ENCODE data around the gene PCNX4. TPM values are rescaled to one million over a fixed set of nuclear protein-coding genes. Genes with fewer than 3 reads are reported as not detected.

The PCNX4 gene
- total RNA-seq, 4 donors from 2014 or later = 11.3 to 42.8 (median 34.8) TPM

DNA sequence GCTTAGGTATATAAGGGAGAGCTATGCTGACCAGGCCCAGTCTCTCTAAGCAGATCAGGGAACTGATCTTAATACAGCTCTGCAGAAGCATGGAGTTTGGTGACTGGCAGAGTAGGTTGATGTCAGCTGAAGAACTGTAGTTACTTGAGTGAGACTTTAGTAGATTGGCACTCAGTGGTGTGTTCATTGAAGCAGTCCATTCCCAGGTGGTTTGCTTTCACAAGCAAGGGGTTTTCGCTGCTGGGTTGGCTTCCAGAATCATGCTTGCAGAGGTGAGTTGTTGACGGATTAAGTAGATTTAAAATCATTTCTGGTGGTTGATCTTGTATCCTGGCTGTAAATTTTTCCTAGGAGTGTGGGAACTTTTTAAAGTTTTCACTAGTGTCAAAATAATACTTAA, 80.0 kb downstream of the PCNX4 start:
- no peak for TF ChIP-seq POLR2A (IDR thresholded peaks at IDR 0.05)
- TF ChIP-seq CTCF (IDR thresholded peaks at IDR 0.05 in 4 of 5, conservative IDR thresholded peaks at IDR 0.05 in 1 of 5) = no peak
- intact Hi-C loops (cut with DNase I; ENCODE audit: low total_unique reads) = no loop called here
- peaks cover 23 to 36% of the 10 kb centered on the region in 2 donors for H3K4me1 ChIP-seq

DNA sequence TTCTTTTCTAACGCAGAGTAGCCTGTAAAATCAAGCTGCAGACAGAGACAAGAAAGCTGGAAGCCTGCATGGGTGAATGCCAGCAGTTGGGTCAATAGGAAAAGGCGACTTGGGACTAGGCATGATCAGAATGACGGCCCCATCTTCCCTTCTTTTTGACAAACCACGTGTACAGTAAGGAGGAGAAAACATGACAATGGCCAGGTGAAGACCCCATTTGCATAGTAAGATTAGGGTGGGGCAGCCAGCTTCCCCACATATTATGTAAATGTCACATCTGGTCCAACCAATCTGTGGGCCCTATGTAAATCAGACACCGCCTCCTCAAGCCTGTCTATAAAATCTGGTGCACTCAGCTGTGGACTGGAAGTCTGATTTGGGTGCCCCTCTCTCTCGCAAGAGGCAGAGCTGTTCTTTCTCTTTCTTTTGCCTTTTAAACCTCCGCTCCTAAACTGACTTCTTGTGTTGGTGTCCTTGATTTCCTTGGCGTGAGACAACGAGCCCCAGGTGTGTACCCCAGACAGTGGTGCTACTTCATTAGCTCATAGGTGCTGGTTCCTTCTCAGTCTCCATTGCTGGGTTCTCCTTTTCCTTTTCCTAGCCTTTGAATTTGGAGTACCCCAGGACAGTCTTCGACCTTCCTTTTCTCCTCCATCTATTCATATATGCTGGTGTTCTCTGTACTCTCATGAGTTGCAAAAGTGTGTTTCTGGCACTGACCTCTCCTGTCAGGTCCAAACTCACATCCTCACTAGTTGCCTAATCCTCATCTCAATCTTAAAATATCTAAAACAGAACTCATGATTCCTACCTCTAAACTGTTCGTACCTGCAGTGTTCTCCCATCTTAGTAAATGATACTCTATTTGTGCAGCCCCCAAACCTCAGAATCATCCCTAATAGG, 82.9 kb downstream of the PCNX4 start:
- no peak for TF ChIP-seq CTCF (IDR thresholded peaks at IDR 0.05 in 4 of 5, conservative IDR thresholded peaks at IDR 0.05 in 1 of 5)
- peak; percentile 54 to 86 for TF ChIP-seq POLR2A (IDR thresholded peaks at IDR 0.05)
- DNase-seq (peak; percentile 54 to 73), ATAC-seq (peak; percentile 79 to 82)
- Histone ChIP-seq H3K27me3 (no peaks in the 10 kb centered on the region), H3K9me3 (no peaks in the 10 kb centered on the region), H3K4me3 (peak overlapping the region in 1 of 4 donors; percentile 18), H3K27ac (peak overlapping the region; percentile 90 to 99 (median 94)), H3K4me1 (peaks cover 28 to 49% of the 10 kb centered on the region in 2 donors), H3K36me3 (no peaks in the 10 kb centered on the region)
- intact Hi-C loops (cut with DNase I; ENCODE audit: low total_unique reads) (loop anchor here (1.0 to 5.0 kb wide), 3 partner anchors 8 to 958 kb away; partner anchors contain the start of gene SIX1), in situ Hi-C loops (cut with MboI; ENCODE audit: low sequenced_read_pairs in 4 of 4) (no loop called here)

More for the DNA sequence above, 80.0 kb downstream of the PCNX4 start:
- Histone ChIP-seq H3K36me3 (no peaks in the 10 kb centered on the region), H3K9me3 (no peaks in the 10 kb centered on the region), H3K27me3 (no peaks in the 10 kb centered on the region), H3K27ac (no peak overlapping the region), H3K4me3 (no peak overlapping the region)
- DNase-seq (no peak), ATAC-seq (no peak)
- in situ Hi-C loops (cut with MboI; ENCODE audit: low sequenced_read_pairs in 4 of 4) = no loop called here

GRCh38 chr14:60175255-60175902, 83.7 kb downstream of the PCNX4 start:
- Histone ChIP-seq H3K27me3 (no peaks in the 10 kb centered on the region), H3K27ac (peak overlapping the region; percentile 90 to 99 (median 94)), H3K4me3 (no peak overlapping the region), H3K9me3 (no peaks in the 10 kb centered on the region), H3K4me1 (peaks cover 35 to 54% of the 10 kb centered on the region in 2 donors), H3K36me3 (no peaks in the 10 kb centered on the region)
- DNase-seq (peak; percentile 62 to 73), ATAC-seq (peak; percentile 83 to 90)
- intact Hi-C loops (cut with DNase I; ENCODE audit: low total_unique reads) = loop anchor here (1.0 to 5.0 kb wide), 3 partner anchors 9 to 957 kb away; partner anchors contain the start of gene SIX1
- in situ Hi-C loops (cut with MboI; ENCODE audit: low sequenced_read_pairs in 4 of 4) = no loop called here
- TF ChIP-seq POLR2A (IDR thresholded peaks at IDR 0.05) (peak; percentile 71 to 83), CTCF (IDR thresholded peaks at IDR 0.05 in 4 of 5, conservative IDR thresholded peaks at IDR 0.05 in 1 of 5) (no peak)

DNA sequence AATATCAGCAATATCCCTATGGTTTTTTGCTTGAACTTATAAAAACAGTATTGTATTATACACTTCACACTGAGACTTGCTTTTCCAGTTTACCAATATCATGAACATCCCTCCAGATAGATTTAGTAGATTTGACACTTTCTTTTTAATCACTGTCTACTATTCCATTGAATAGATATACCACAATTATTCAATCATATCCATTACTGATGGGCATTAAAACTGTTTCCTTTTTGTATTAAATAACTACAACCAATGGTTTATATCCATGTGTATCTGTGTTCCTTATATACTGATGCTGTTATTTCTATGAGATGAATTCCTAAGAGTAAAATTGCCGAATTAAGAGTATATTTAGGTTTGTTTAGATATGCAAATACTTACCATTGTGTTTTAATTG, 86.4 kb downstream of the PCNX4 start:
- in situ Hi-C loops (cut with MboI; ENCODE audit: low sequenced_read_pairs in 4 of 4) = no loop called here
- Histone ChIP-seq H3K4me1 (peaks cover 37 to 67% of the 10 kb centered on the region in 2 donors), H3K9me3 (no peaks in the 10 kb centered on the region), H3K27ac (peak overlapping the region in 3 of 4 donors; percentile 93 to 99 (median 95)), H3K27me3 (no peaks in the 10 kb centered on the region), H3K36me3 (no peaks in the 10 kb centered on the region), H3K4me3 (no peak overlapping the region)
- DNase-seq (no peak), ATAC-seq (no peak)
- TF ChIP-seq CTCF (IDR thresholded peaks at IDR 0.05 in 4 of 5, conservative IDR thresholded peaks at IDR 0.05 in 1 of 5) (no peak), POLR2A (IDR thresholded peaks at IDR 0.05) (no peak)
- intact Hi-C loops (cut with DNase I; ENCODE audit: low total_unique reads) = loop anchor here (2.0 to 5.0 kb wide), 3 partner anchors 17 to 954 kb away; partner anchors contain the start of gene SIX1
